ENCODE data around the gene FBXL5.

- TF ChIP-seq POLR2A (IDR thresholded peaks at IDR 0.05) = no peak
- TF ChIP-seq CTCF (IDR thresholded peaks at IDR 0.05) = no peak
- no peak for TF ChIP-seq EP300 (IDR thresholded peaks at IDR 0.05)
Measured at GRCh38 chr4:15681067-15681371, 25.9 kb upstream of the FBXL5 start.
